Measurements from ENCODE around the gene IFI30.

Gene IFI30

DNA sequence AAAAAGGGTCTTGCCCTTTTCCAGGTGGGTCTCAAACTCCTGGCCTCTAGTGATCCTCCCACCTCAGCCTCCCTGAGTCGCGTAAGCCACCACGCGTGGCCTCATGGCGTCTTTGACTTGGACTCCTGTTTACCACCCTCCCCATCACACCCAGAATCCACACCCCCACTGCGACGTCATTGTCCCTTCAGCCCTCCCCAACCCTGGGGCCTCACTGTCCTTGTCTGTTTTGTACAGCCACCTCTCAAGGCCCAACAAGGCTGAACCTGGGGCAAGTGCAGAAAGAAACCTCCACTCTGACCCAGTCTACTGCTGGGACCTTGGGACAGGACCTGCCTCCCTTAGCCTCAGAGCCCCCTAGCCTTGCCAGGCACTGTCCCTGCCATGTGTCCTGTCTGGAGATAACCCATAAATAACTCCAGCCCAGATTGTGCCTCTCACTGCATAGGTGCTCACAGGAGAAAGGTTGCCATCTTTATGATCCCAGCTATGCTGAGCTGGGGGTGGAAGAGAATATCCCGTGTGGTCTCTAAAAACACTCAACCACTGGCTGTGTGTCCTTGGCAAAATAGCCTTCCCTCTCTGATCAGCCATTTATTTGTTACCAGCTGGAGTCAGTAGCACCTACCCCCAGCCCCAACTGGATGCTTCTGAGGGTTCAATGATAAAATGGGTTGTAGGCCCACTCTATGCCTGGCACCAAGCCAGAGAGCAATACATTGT is 1.8 kb upstream of the IFI30 start:
- peak; percentile 5 for DNase-seq (ENCODE audit: low spot score)

DNA sequence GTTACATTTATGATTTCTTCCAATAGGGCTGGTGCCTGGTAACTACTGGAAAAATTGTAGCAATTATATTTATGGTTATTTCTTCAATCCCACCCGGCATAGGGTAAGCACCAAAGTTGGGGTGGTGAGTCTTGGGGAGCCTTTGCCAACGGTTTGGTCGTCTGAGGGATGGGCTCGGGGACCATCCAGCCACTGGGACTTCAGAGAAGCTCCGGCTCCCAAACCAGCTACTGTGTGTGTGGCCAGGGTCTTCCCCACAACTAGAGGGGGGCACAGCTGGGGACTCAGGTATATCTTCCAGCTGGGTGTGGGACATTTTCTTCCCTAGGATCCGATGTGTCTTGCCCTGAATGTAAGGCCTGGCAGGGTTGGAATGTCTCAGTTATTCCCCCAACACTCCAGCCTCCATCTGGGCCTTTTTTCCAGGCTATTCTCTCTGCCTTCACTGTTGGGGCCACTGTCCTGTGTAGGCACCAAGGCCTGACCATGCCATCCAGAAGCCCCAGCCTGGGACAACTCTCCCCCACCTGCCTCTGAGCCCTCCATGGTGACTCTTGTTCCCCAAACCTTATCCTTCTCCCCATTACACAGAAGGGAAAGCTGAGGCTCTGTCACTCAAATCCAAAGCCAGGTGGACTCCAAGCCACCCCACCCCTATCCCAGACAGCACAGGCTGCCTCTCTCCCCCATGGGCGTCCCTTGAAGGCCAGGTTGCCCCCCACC is 1.1 kb upstream of the IFI30 start:
- DNase-seq (ENCODE audit: low spot score), result no peak

DNA sequence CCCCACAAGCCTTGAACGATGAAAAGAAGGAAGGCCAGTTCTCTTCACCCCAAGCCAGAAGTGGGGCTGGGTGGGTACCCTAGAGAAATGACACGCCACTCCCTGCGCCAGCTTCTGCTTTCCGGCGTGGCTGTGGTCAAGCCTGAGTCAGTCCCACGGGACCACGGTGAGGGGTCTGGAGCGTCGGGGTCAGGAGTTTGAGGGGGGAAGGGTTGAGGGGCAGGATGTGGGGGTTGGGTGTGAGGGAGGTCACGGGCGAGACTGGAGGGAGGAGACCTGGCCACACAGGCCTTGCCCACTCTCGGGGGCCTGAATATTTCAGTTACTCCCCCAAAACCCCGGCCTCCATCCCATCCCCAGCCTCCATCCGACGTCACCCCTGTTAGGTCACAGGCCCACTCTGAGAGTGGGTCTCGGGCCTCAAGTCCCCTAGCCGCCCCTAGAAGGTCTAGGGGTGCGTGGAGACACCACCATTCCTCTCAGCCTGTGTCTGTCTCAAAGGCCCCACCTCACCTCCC is 500 bp upstream of the IFI30 start:
- no peak for DNase-seq (ENCODE audit: low spot score)

GRCh38 chr19:18174983-18175382 is 1.4 kb downstream of the IFI30 start:
- no peak for DNase-seq (ENCODE audit: low spot score)

- DNase-seq (ENCODE audit: low spot score), result no peak
Observed at GRCh38 chr19:18176367-18177310, 3.0 kb downstream of the IFI30 start.

GRCh38 chr19:18179957-18180356 is 6.3 kb downstream of the IFI30 start:
- DNase-seq (ENCODE audit: low spot score), result no peak

DNA sequence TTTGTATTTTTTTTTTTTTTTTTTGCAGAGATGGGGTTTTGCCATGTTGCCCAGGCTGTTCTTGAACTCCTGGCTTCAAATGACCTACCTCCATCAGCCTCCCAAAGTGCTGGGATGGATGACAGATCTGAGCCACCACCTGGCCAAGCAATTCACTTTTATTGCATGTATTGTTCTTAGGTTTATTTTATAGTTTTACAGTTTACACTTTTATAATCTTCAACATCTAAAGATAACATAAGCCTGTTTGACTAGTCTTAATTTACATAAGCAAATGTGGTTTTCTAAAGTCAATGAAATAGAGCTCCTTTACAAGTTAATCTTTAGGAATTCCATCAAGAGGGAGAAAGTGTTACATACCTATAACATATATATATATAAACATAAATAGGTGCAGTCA is 9.9 kb downstream of the IFI30 start:
- DNase-seq (ENCODE audit: low spot score), result no peak

DNA sequence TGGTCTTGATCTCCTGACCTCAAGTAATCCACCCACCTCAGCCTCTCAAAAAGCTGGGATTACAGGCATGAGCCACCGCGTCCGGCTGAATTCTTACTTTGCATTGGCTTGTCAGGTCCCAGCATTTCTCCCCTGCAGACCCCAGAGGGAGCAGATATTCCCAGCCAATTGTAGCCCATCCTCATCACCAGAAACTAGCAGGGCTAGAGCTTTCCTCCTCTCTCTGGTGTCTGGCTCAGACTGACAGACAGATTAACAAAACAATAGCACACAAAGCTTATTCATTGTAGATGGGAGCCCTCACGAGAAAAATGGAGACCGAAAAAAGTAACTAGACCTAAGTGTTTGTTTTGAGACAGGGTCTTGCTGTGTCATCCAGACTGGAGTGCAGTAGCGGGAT is 11.9 kb downstream of the IFI30 start:
- no peak for DNase-seq (ENCODE audit: low spot score)

GRCh38 chr19:18190278-18190677 is 16.7 kb downstream of the IFI30 start:
- DNase-seq (ENCODE audit: low spot score), result no peak

- DNase-seq (ENCODE audit: low spot score), result no peak
Observed at GRCh38 chr19:18191640-18192062, 18.0 kb downstream of the IFI30 start.

DNA sequence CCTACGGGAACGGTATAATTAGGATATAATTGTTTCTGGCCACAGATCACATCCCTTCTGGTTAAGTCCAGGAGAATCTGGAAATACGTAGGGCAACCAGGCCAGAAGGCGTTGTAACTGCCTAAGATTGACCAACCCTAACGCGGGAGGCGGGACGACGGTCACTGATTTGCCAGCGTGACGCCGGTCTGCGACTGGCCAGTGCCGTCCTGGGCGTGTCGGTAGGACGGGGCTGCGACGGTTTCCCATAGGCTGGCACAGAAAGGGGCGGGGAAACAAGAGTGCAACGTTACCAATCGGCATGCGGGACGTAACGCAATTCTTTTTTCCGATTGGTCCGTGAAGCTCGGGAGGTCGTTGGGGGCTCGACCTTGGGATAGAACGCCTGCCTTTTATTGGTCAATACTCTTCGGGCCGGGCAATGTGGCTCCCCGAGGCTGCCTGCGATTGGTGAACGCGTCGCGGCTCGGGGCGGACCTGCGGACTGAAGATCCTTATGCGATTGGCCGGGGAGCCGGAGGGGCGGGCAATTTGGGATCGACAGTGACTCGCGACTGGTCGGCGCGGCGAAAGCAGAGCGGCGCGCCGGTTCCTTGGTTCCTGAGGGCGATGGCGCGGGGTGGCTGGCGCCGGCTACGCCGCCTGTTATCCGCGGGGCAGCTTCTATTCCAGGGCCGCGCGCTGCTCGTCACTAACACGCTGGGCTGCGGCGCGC is 19.2 kb downstream of the IFI30 start, which contains the start of gene MPV17L2:
MPV17L2 (plus strand) TSS at position 546 of the 715 bp plus-strand sequence; CDS start at position 610, 64 bp downstream.
- peak; percentile 100 for DNase-seq (ENCODE audit: low spot score)

DNA sequence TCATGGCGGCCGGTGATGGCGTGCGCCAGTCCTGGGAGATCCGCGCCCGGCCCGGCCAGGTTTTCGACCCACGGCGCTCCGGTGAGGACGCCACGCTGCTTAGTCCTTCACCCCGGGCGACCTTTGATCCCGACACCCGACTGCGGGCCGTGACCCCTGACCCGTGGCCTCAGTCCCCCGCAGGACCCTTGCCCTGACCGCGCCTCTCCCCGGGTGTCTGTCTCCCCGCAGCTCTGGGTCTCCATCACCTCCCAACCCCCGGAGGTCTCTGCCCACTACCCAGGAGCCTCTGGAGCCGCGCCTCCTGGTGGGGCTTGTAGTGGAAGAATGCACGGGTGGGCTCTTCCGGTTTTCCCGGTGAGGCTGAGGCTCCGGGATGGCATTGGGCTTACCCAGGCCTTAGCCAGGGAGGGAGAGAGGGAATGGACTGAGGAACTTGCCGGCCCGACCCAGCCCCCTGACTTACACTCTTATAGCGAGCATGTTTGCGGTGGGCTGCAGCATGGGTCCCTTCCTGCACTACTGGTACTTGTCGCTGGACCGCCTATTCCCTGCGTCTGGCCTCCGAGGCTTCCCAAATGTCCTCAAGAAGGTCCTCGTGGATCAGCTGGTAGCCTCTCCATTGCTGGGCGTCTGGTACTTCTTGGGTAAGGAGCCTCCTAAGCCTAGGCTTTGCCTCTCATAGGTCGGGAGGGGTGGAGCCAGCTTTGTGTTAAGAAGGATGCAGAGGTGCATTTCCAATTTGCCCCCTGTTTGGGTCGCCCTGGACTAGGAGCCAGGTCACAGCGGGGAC is 20.0 kb downstream of the IFI30 start:
- DNase-seq (ENCODE audit: low spot score), result no peak

DNA sequence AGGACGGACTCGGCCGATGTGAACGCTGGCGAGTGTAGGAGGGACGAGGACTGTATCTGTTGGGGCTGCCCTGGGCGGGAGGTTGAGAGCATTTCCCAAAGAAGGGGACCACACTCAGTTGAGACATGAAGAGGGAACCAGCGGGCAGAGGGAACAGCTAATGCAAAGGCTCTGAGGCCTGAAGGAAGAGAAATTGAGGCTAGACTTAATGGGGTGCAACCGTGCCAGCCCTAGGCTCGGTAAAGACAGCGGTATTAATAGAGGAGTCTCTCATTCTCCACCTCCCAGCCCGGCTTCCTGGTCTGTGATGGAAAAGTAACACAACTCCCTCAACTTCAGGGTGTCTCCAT is 20.5 kb downstream of the IFI30 start:
- no peak for DNase-seq (ENCODE audit: low spot score)

DNA sequence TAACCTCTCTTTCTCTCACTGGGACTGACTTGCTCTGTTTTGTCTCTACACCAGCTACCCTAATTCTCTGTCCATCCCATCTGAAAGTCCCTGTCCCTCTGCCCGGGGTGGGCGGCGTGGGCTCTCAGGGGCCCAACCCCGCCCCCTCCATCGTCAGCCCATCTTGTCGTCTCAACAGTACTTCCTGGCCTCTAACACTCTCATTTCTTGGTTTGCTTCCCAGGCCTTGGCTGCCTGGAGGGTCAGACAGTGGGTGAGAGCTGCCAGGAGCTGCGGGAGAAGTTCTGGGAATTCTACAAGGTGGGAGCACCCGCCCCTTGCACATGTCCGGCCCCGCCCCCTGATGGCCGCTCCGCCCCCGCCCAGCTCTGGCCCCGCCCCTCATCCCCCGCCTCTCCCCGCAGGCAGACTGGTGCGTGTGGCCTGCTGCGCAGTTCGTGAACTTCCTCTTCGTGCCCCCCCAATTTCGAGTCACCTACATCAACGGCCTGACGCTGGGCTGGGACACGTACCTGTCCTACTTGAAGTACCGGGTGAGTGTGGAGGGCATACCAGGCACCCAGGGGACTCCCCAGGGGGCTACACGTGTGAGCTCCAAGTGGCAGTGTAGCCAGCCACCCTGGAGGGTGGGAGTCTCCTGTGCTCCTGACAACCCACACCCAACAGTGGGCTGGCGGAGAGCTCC is 21.1 kb downstream of the IFI30 start:
- DNase-seq (ENCODE audit: low spot score), result peak; percentile 29

GRCh38 chr19:18196511-18196845 is 22.9 kb downstream of the IFI30 start:
- DNase-seq (ENCODE audit: low spot score), result no peak

- no peak for DNase-seq (ENCODE audit: low spot score)
Observed at GRCh38 chr19:18197306-18197705, 23.7 kb downstream of the IFI30 start.

DNA sequence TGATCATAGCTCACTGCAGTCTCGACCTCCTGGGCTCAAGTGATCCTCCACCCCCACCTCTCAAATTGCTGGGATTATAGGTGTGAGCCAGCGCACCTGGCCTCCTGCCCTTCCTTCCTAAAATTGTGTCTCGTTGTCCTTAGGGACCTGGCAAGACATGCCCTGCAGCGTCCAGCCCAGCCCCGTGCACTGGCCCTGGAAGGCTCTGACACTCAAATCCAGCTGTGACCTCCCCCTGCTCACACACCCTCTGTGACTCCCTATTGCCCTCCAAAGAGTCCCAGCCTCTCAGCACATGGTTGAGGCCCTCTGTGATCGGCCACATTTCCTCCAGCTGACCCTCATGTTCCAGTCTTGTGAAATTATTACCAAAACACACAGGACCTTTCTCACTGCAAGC is 24.3 kb downstream of the IFI30 start:
- no peak for DNase-seq (ENCODE audit: low spot score)

GRCh38 chr19:18198374-18198773 is 24.8 kb downstream of the IFI30 start:
- DNase-seq (ENCODE audit: low spot score), result no peak

DNA sequence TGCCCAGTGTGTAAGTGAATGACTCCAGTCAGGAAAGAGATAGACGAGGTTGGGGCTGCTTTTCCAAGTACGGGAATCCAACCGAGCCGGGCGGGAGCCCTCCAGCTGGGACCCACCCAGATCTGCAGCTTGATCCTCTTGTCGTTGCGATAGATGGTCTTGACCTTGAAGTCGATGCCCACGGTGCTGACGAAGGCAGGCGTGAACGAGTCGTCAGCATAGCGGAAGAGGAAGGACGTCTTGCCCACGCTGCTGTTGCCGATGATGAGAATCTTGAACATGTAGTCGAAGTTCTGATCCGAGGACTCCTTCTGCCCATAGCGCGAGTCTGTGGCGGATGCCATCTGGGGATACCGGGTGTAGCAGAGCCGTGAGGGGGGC is 28.8 kb downstream of the IFI30 start:
- DNase-seq (ENCODE audit: low spot score), result no peak

DNA sequence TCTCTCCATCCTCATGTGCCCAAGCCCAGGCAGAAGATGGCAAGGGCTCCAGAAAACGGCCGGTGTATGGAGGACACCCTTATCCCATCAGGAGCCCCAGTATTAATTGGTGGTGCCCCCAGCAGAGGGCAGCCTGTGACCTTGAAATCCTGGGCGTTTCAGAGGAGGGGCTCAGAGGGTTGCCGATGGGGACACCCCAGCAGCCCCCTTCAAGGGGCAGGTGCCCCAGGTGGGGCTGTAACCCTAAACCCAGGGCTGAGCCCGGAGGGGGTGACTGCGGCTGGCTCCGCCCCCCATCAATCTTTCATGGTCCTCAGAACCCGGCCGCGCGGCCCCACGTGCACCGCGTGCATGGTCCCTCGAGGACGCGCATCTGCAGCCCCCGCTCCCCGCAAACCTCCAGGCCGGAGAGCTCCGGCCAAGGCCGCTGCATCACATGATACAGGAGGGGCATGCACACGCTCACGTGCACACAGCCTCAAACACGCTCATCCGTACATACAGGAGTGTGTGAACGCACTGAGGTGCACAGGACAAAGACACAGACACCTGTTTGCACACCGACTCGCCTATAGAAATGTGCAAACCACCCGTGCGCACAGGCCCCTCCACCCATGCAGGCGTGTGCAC is 29.3 kb downstream of the IFI30 start:
- no peak for DNase-seq (ENCODE audit: low spot score)
